Measurements from ENCODE around the gene KMT2D.

DNA sequence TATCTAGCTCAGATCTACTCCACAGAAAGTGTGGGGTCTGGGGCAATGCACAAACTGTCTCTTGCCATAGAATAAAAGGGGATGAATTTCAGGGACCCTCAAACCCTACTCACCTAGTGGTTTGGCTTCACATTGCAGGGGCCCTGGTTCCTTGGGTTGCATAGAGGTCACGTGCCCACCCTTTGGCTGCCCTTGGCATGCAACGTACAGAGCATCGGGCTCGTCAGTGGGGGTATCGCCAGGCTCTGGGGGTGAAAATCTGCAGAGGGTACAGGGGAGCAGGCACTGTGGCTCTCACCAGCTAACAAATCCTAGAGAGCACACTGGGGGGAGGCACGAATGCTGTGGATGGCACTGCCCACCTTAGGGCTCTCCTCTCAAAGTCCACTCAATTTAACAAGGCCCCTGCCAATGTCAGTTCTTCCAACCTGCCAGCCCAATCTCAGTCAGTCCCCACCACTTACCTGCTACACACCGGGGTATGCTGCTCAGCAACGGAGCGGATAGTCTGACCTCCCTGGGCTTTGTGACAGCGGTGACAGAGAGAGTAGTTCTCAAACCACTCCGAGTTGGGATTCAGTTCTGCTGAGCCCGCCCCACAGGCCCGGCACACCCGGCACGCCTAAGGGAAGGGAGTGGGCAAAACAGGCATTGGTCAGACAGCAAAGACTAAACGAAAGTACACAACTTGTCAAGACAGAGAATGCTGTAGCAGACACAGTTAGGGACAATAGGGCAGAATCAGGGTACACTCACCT lies 8.0 kb downstream of the KMT2D start:
- TF ChIP-seq CTCF (IDR thresholded peaks at IDR 0.05; ENCODE audit: extremely low read depth in 1 of 2, insufficient read depth in 1 of 2, low read depth in 1 of 2, low read length in 2 of 2) (no peak), EZH2 (IDR thresholded peaks at IDR 0.05; ENCODE audit: borderline replicate concordance, low read depth, low read length, severe bottlenecking) (no peak), JUN (IDR thresholded peaks at IDR 0.05; ENCODE audit: borderline replicate concordance, insufficient read depth, insufficient read length, low read depth) (no peak), POLR2A (IDR thresholded peaks at IDR 0.05; ENCODE audit: low read depth, low read length) (no peak), POLR2AphosphoS5 (IDR thresholded peaks at IDR 0.05; ENCODE audit: insufficient read depth, low read depth, low read length) (no peak)

Measured in endothelial cell of umbilical vein (primary cell).